Measurements from ENCODE around the gene STAT3.

- TF ChIP-seq, protein P1, sequence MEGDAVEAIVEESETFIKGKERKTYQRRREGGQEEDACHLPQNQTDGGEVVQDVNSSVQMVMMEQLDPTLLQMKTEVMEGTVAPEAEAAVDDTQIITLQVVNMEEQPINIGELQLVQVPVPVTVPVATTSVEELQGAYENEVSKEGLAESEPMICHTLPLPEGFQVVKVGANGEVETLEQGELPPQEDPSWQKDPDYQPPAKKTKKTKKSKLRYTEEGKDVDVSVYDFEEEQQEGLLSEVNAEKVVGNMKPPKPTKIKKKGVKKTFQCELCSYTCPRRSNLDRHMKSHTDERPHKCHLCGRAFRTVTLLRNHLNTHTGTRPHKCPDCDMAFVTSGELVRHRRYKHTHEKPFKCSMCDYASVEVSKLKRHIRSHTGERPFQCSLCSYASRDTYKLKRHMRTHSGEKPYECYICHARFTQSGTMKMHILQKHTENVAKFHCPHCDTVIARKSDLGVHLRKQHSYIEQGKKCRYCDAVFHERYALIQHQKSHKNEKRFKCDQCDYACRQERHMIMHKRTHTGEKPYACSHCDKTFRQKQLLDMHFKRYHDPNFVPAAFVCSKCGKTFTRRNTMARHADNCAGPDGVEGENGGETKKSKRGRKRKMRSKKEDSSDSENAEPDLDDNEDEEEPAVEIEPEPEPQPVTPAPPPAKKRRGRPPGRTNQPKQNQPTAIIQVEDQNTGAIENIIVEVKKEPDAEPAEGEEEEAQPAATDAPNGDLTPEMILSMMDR (IDR thresholded peaks at IDR 0.05): no peak
- TF ChIP-seq EP300 (IDR thresholded peaks at IDR 0.05): no peak
- no peak for TF ChIP-seq POLR2AphosphoS5 (IDR thresholded peaks at IDR 0.05)
Measured at GRCh38 chr17:42380935-42381334, 7.3 kb downstream of the STAT3 start.

Measured in sigmoid colon (tissue), 4 donors.